ENCODE results near the gene SERGEF. TPM values are rescaled to one million over a fixed set of nuclear protein-coding genes. Genes with fewer than 3 reads are reported as not detected.

Gene SERGEF
- 29.8 TPM for polyA plus RNA-seq (2012; ENCODE audit: low read depth, missing spikeins)

DNA sequence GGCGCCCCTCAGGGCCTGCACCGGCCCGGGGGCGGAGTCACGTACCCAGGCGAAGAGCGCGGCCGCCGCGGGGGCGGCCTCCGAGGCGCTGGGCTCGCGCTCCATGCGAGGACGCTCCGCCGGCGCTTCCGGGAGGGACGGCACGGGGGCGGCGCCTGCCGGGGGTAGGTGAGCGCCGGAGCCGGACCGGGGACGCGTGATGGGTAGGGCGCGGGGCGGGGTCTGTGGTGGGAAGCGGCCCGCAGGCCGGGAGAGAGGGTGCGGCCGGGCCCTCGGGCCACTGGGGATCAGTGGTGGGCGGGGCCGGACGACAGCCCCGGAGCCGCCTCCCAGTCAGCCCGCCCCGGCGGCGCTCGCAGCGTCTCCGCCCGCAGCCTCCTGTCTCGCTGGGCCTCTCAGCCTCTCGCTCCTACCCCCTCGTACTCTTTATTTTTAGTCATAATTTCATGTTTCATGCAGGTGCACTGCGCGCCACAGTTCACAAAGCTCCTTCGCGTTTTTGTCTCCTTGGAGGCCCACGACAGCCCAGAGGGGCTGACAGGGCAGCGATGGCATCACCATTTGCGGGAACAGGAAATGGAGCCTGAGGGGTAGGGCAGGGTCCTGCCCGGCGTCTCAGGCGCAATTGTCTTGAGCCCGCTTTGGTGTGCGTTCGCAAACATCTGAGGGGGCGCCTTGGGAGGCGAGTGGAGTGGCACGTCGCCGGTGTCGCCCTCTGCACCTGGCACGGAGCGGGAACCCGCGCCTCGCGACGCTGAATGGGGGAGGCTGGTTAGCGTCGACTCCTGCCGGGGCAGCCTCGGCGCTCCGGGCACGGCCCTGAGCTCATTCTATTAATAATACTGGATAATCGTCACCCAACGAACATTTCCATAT, at the start of gene SERGEF:
Gene SERGEF, minus strand, starts transcription at position 142 of the 876 bp plus-strand sequence. Its CDS starts 37 bp downstream, at position 105.
- FAIRE-seq (peak; percentile 86), DNase-seq (ENCODE audit: insufficient read length, low spot score) (peak; percentile 86)
- TF ChIP-seq POLR2AphosphoS5 (IDR thresholded peaks at IDR 0.05; ENCODE audit: low read depth, low read length) (no peak), SPI1 (IDR thresholded peaks at IDR 0.05; ENCODE audit: low read depth, low read length) (no peak), POLR2A (IDR thresholded peaks at IDR 0.05; ENCODE audit: low read depth, low read length) (peak; percentile 44; the same call in 1 of the 2 replicates), POU2F2 (IDR thresholded peaks at IDR 0.05; ENCODE audit: low read depth, low read length) (no peak), TAF1 (IDR thresholded peaks at IDR 0.05; ENCODE audit: low read depth, low read length) (0 out of 2 replicates have a peak, but pooled peaks have one; percentile 35), PAX5 (IDR thresholded peaks at IDR 0.05; ENCODE audit: insufficient read depth, low read length, severe bottlenecking) (no peak)

DNA sequence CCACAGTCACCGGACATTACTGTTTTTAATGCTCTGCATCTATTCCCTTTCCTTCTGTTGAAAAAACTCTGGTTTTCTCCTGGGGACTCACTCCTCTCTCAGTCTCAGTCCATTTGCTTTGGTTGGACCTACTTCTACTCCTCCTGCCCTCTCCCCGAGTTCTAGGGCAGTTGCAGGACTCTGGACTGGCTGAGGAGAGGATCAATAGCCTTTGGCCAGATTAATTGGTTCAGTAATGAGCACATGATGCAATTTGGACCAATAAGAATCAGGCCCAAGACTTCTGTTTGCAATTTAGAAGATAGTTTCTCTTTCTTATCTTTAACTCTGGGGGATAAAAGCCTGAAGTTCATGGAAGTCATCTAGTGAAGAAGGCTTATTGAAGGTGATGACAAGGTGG, 48.5 kb upstream of the SERGEF start:
- FAIRE-seq = no peak
- DNase-seq (ENCODE audit: insufficient read length, low spot score) = no peak
- no peak for TF ChIP-seq PAX5 (IDR thresholded peaks at IDR 0.05; ENCODE audit: insufficient read depth, low read length, severe bottlenecking)
- TF ChIP-seq SPI1 (IDR thresholded peaks at IDR 0.05; ENCODE audit: low read depth, low read length) = no peak
- TF ChIP-seq TAF1 (IDR thresholded peaks at IDR 0.05; ENCODE audit: low read depth, low read length) = no peak
- TF ChIP-seq POU2F2 (IDR thresholded peaks at IDR 0.05; ENCODE audit: low read depth, low read length) = no peak
- no peak for TF ChIP-seq POLR2A (IDR thresholded peaks at IDR 0.05; ENCODE audit: low read depth, low read length)
- TF ChIP-seq POLR2AphosphoS5 (IDR thresholded peaks at IDR 0.05; ENCODE audit: low read depth, low read length) = no peak

DNA sequence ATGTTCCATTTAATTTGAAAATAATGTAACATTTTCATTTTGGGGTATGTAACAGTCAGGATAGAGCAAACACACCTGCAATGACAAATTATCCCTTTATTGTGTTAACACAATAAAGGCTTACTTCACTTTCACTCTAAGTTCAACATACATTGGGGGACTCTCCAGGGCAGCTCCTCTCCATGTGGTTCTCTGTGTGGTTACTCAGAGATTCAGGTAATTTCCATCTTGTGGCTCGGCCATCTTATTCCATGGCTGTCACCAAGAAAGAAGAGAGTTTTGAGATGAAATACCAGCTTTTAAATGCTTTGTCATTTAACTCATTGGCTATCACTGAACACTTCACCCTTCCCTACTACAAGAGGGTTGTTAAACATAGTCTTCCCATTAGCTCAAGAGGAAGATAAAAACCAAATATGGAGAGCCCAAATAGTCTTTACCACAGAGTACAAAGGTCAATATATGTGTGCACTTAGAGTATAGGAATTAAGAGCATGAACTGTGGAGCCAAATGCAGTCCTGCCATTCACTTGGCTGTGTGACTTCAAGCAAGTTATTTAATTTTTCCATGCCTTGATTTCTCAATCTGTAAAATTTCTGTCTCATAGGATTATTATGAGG, 43.8 kb upstream of the SERGEF start:
- DNase-seq (ENCODE audit: insufficient read length, low spot score) = no peak
- TF ChIP-seq POU2F2 (IDR thresholded peaks at IDR 0.05; ENCODE audit: low read depth, low read length) (no peak), PAX5 (IDR thresholded peaks at IDR 0.05; ENCODE audit: insufficient read depth, low read length, severe bottlenecking) (no peak), POLR2A (IDR thresholded peaks at IDR 0.05; ENCODE audit: low read depth, low read length) (no peak), TAF1 (IDR thresholded peaks at IDR 0.05; ENCODE audit: low read depth, low read length) (no peak), POLR2AphosphoS5 (IDR thresholded peaks at IDR 0.05; ENCODE audit: low read depth, low read length) (no peak), SPI1 (IDR thresholded peaks at IDR 0.05; ENCODE audit: low read depth, low read length) (no peak)
- FAIRE-seq = no peak

DNA sequence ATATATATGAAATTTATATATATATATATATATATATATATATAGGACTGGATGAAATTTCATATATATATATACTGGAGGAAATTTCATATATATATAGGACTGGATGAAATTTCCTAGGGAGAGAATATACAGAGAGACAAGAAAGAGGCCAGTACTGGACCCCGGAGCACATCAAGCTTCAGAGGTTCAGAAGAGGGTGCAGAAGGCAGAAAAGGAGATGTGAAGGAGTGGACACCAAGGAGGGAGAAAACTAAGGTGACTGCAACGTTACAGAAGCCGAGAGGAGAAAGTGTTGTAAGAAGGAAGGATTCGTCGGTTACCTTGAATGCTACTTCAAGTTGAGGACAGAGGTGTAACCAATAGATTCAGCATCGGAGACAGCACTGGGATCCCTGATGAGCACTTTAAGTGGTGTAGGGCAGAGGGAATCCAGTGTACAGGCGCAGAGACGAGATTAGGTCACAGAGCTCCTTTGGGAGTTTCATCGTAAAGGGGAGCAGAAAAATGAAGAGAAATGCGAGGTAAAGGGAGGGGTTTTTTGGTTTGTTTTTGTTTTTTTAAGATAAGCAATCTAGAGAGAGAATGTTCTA, 41.8 kb upstream of the SERGEF start:
- TF ChIP-seq POLR2AphosphoS5 (IDR thresholded peaks at IDR 0.05; ENCODE audit: low read depth, low read length) (no peak), TAF1 (IDR thresholded peaks at IDR 0.05; ENCODE audit: low read depth, low read length) (no peak), POLR2A (IDR thresholded peaks at IDR 0.05; ENCODE audit: low read depth, low read length) (no peak), PAX5 (IDR thresholded peaks at IDR 0.05; ENCODE audit: insufficient read depth, low read length, severe bottlenecking) (no peak), POU2F2 (IDR thresholded peaks at IDR 0.05; ENCODE audit: low read depth, low read length) (no peak), SPI1 (IDR thresholded peaks at IDR 0.05; ENCODE audit: low read depth, low read length) (no peak)
- no peak for DNase-seq (ENCODE audit: insufficient read length, low spot score)
- FAIRE-seq = no peak

DNA sequence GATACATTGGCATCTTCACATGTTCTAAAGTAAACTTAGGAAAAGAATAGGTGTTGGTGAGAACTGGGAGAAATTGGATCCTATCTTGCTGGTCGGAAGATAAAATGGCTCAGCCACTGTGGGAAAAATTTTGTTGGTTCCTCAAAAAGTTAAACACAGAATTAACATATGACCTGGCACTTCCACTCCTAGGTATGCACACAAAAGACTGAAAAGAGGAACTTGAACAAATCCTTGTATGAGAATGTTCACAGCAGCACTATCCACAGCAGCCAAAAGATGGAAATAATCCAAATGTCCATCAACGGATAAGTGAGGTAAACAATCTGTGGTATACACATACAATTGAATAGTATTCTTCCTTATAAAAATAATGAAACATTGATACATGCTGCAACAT, 38.0 kb upstream of the SERGEF start:
- TF ChIP-seq PAX5 (IDR thresholded peaks at IDR 0.05; ENCODE audit: insufficient read depth, low read length, severe bottlenecking) (no peak), POLR2AphosphoS5 (IDR thresholded peaks at IDR 0.05; ENCODE audit: low read depth, low read length) (no peak), TAF1 (IDR thresholded peaks at IDR 0.05; ENCODE audit: low read depth, low read length) (no peak), POU2F2 (IDR thresholded peaks at IDR 0.05; ENCODE audit: low read depth, low read length) (no peak), SPI1 (IDR thresholded peaks at IDR 0.05; ENCODE audit: low read depth, low read length) (peak; percentile 32; the same call in 1 of the 2 replicates), POLR2A (IDR thresholded peaks at IDR 0.05; ENCODE audit: low read depth, low read length) (no peak)
- DNase-seq (ENCODE audit: insufficient read length, low spot score) = no peak
- FAIRE-seq = no peak

DNA sequence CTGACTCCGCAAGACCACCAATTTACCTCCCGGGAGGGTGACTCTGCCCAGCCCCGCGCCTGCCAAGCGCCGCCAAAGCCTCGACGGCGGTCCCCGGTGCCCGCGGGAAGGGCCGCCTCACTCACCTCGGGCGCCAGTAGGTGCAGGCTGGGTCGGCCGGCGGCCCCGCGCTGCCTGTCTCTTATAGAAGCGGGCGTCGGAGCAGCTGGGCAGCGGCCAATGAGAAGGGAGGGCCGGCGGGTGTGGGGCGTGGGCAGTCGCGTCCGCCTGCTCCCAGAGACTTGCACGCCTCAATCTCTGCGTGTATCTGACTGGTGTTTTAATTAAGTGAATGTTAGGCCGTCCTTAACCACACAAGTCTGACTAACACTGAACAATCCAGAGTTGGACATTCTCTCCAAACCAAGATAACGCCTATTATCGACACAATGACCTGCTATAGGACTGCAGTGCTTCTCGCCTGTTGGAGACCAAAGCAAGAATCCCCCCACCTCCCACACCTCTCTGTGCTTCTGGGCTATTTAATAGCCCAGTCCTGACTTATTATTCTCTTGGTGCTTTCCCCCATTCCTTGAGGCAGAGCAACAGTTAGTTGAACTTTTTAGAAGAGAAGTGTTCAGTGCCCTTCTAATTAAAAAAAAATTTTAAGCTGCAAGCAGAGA, 33.4 kb upstream of the SERGEF start, which contains the start of gene TPH1:
Gene TPH1, minus strand, starts transcription at position 154 of the 662 bp plus-strand sequence. CDS start 5,507 bp downstream, outside the sequence.
- TF ChIP-seq TAF1 (IDR thresholded peaks at IDR 0.05; ENCODE audit: low read depth, low read length) (no peak), POLR2AphosphoS5 (IDR thresholded peaks at IDR 0.05; ENCODE audit: low read depth, low read length) (no peak), POLR2A (IDR thresholded peaks at IDR 0.05; ENCODE audit: low read depth, low read length) (no peak), POU2F2 (IDR thresholded peaks at IDR 0.05; ENCODE audit: low read depth, low read length) (no peak), SPI1 (IDR thresholded peaks at IDR 0.05; ENCODE audit: low read depth, low read length) (no peak), PAX5 (IDR thresholded peaks at IDR 0.05; ENCODE audit: insufficient read depth, low read length, severe bottlenecking) (no peak)
- FAIRE-seq (no peak), DNase-seq (ENCODE audit: insufficient read length, low spot score) (no peak)

DNA sequence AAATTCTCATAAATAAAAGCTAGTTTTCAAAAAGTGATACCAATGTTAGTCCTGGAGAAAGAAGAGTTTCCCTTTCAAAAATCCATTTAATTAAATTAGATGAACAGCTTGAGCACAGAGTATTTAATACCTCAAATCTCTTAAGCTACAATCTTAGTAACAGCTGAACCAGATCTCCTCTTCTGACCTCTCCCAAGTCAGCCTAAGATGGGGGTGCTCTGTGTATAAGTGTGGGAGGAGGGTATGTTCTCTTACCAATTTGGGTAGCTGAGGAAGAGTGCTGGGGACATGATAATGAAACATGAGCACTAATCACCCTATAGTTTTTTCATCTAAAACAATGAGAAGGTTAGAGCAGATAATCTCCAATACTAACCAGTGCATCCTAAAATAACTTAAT, 23.6 kb upstream of the SERGEF start:
- TF ChIP-seq SPI1 (IDR thresholded peaks at IDR 0.05; ENCODE audit: low read depth, low read length) = no peak
- TF ChIP-seq POU2F2 (IDR thresholded peaks at IDR 0.05; ENCODE audit: low read depth, low read length) = no peak
- no peak for TF ChIP-seq PAX5 (IDR thresholded peaks at IDR 0.05; ENCODE audit: insufficient read depth, low read length, severe bottlenecking)
- TF ChIP-seq POLR2A (IDR thresholded peaks at IDR 0.05; ENCODE audit: low read depth, low read length) = no peak
- no peak for TF ChIP-seq TAF1 (IDR thresholded peaks at IDR 0.05; ENCODE audit: low read depth, low read length)
- no peak for TF ChIP-seq POLR2AphosphoS5 (IDR thresholded peaks at IDR 0.05; ENCODE audit: low read depth, low read length)
- DNase-seq (ENCODE audit: insufficient read length, low spot score) (no peak), FAIRE-seq (no peak)

DNA sequence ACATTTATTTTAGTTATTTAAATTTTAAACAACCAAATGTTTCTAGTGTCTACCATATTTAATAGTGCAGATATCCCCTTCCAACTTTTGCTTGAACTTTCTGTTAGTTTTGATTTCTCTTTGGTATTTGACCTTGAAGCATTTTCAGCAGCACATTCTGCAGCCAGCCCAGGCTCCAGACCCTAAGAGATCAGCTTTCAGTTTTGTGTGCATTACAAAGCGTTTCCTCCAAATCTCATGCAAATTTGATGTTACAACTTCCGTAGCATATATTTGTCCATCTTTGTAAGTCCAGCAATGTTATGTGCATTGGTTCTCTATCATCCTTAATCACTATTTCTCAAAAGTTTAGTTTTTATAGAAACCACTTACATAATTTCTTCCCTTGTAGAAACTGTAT, 14.6 kb upstream of the SERGEF start:
- no peak for DNase-seq (ENCODE audit: insufficient read length, low spot score)
- no peak for FAIRE-seq
- no peak for TF ChIP-seq PAX5 (IDR thresholded peaks at IDR 0.05; ENCODE audit: insufficient read depth, low read length, severe bottlenecking)
- no peak for TF ChIP-seq POLR2A (IDR thresholded peaks at IDR 0.05; ENCODE audit: low read depth, low read length)
- no peak for TF ChIP-seq POLR2AphosphoS5 (IDR thresholded peaks at IDR 0.05; ENCODE audit: low read depth, low read length)
- no peak for TF ChIP-seq POU2F2 (IDR thresholded peaks at IDR 0.05; ENCODE audit: low read depth, low read length)
- TF ChIP-seq SPI1 (IDR thresholded peaks at IDR 0.05; ENCODE audit: low read depth, low read length) = no peak
- no peak for TF ChIP-seq TAF1 (IDR thresholded peaks at IDR 0.05; ENCODE audit: low read depth, low read length)
